Measurements from ENCODE around the gene NMNAT3. TPM values are rescaled to one million over a fixed set of nuclear protein-coding genes. Genes with fewer than 3 reads are reported as not detected.

NMNAT3 gene
- total RNA-seq: 9.7 TPM
- long read RNA-seq, partial matches to known transcripts: 2 of 16 reads
- long read RNA-seq, other reads (novel, unspliced or antisense): 5 of 16 reads

GRCh38 chr3:139677388-139678155, at the start of gene NMNAT3:
NMNAT3 (minus strand) TSS chr3:139677972; CDS start chr3:139627724, 50,248 bp downstream.
- intact Hi-C loops (cut with DNase I): no loop called here

GRCh38 chr3:139721370-139721769, 43.6 kb upstream of the NMNAT3 start:
- intact Hi-C loops (cut with DNase I): no loop called here
- DNase-seq (ENCODE audit: low spot score): no peak

More at GRCh38 chr3:139677388-139678155, at the start of gene NMNAT3:
- DNase-seq (ENCODE audit: low spot score): peak; percentile 93

DNA sequence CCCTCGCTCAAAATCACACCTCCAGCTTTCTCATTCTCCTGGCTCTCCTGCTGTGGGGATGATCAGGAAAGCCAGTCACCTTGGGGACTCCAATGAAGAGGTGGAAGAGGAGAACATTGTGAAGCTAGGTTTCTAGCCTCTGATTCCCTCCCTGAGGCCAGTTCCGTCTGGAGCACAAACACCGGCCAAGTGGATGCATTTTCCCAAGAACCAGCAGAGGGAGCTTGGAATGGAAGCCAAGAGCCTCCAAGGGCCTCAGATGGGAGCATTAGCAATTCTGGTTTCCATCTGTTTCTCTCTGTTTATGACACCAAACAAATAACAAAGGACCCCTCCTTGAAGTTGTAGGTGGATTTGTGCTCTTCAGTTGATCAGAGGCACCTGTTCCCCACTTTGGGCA, 40.6 kb upstream of the NMNAT3 start:
- no peak for DNase-seq (ENCODE audit: low spot score)
- intact Hi-C loops (cut with DNase I): loop anchor here (1.0 kb wide), 1 partner anchor 216 kb away; no protein-coding TSS in a partner anchor

DNA sequence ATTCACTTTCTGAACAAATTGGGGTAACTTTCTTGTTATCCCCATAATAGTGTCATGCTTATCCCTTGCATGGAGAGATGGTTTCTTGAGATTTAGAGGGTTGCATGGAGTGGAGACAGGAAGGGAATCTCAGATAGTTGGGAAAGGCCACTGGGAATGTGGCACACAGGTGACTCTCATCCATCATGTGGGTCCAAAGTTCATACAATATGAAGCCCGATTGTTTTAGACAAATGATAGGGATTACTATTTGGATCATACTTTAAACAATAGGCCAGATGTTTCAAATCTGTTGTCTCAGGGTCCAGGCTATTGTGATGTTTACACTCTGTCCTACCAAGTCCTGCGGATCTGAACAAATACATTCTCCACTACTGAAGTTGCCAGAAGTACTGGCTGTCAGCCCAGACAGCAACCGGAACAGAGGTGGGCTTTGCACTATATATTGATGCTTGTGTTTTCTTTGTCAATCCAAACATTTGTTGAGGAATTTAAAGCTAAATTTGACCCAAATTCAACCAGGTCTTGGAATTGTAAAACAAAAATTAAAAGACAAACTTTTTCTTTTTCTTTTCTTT, 39.2 kb upstream of the NMNAT3 start:
- DNase-seq (ENCODE audit: low spot score): no peak
- intact Hi-C loops (cut with DNase I): no loop called here

GRCh38 chr3:139715743-139716360, 38.1 kb upstream of the NMNAT3 start:
- DNase-seq (ENCODE audit: low spot score): no peak
- intact Hi-C loops (cut with DNase I): no loop called here

DNA sequence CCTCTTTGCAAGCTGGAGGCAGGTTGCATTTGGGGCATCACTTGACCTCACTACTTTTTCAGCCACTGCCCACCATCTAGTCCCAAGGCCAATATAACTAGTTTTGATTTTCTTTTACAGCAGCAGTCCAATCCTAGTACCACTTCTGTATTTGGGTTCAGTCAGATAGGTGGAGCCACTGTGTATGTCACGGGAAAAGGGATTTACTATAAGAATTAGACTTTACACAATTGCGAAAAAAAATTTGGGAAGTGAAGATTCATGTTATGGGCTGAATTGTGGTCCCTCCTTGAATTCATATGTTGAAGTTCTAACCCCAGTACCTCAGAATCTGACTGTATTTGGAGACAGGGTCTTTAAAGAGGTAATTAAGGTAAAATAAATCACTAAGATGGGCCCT, 37.4 kb upstream of the NMNAT3 start:
- intact Hi-C loops (cut with DNase I): no loop called here

GRCh38 chr3:139710212-139710611, 32.4 kb upstream of the NMNAT3 start:
- intact Hi-C loops (cut with DNase I): no loop called here
- no peak for DNase-seq (ENCODE audit: low spot score)

More for the DNA sequence above, 37.4 kb upstream of the NMNAT3 start:
- no peak for DNase-seq (ENCODE audit: low spot score)

DNA sequence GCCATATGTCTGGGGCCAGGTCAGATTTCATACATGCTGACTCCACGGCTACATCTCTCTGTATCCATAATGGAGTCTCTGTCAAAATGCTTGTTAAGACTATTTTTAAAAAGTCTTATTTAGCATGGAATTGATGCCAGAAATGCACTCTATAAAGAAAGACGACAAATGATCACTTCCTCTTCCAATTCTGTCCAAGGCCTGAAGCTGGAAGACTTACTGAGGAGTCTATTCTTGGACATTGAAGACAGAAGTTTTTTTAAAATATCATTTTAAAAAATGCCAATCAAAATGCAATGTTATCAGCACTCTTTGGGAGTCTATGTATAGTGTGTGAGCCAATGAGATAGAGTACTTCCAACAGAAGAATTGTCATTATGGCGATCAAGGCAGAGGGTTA, 27.9 kb upstream of the NMNAT3 start:
- DNase-seq (ENCODE audit: low spot score): no peak
- intact Hi-C loops (cut with DNase I): no loop called here

GRCh38 chr3:139696314-139696604, 18.5 kb upstream of the NMNAT3 start:
- no peak for DNase-seq (ENCODE audit: low spot score)
- intact Hi-C loops (cut with DNase I): no loop called here

DNA sequence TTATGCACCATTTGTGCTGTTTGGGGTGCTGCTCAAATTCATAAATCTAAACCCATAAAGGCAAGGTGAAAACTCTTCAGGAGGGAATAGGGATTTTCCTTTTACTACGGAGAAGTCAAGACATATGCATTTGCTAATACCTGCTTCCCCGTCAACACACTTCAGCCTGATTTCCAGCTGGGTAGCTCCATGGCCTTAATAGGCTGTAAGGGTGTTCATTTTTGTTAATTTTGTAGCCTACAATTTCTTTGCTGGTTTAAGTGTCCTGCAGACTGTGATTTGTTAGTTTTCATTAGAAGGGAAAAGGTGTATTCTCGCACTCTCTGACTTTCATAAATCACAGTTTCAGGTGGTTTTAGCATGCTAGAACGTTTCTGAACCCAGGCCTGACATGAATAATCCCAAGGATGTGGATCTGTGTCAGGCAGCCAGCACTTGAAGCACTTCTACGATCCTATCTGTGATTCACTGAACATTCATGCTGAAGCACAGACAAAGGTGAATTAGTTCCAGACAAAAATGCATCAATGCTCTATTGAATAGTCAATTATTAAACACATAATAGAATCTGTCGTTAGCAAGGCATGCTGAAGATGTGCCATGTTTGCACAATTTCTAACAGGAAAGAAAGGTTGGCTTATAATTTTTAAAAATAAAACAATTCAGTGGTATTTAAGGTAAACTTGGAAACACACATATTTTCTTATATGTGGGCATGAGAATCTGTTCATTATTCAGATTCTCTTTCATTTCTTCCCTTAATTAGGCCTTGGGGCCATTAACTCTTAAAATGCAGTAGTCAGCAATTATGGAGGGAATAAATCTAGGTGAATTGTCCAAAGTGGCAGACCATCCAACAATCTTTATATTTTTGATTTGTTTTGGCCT, 17.9 kb upstream of the NMNAT3 start:
- no peak for DNase-seq (ENCODE audit: low spot score)
- intact Hi-C loops (cut with DNase I): no loop called here

- intact Hi-C loops (cut with DNase I): no loop called here
- DNase-seq (ENCODE audit: low spot score): no peak
These were observed 17.2 kb upstream of the NMNAT3 start for GRCh38 chr3:139695007-139695406.

DNA sequence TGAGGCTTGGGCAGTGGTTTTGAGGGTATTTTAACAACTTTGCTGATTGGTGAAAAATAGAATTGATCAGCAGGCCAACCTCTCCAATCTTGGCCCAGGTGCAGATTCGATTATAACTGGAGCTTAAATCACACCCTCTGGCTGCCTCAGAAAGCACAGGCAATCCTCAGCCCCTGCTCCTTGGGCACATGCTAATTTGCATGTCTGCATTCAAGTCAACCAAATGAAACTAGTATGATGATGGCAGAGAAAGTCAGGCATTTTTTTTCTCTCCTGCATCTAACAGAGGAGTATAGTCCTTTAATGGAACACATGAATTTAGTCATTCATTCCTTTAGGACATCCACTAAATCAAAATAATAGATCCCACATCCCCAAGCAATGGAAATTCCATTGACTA, 16.8 kb upstream of the NMNAT3 start:
- no peak for DNase-seq (ENCODE audit: low spot score)
- intact Hi-C loops (cut with DNase I): no loop called here

DNA sequence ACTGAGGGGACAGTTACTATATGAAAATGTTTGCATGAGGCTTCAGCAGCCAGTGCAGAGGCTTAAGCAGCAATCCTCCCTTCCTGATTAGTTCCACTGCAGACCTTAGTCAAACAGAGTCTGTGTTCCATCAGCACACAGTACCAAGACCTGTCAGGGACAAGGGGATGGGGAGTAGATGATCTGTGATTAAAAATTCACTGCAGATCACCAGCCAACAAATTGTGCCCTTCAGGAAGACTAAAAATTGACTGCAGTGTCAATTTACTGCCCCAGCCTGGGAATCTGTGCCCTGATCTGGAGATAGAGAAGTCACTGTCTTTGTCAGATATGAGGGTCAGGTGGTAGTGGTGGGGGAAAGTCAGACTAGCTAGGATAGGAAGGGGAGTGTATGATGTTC, 13.8 kb upstream of the NMNAT3 start:
- no peak for DNase-seq (ENCODE audit: low spot score)
- intact Hi-C loops (cut with DNase I): no loop called here

- intact Hi-C loops (cut with DNase I): no loop called here
These were observed 12.0 kb upstream of the NMNAT3 start for GRCh38 chr3:139689708-139690228.

DNA sequence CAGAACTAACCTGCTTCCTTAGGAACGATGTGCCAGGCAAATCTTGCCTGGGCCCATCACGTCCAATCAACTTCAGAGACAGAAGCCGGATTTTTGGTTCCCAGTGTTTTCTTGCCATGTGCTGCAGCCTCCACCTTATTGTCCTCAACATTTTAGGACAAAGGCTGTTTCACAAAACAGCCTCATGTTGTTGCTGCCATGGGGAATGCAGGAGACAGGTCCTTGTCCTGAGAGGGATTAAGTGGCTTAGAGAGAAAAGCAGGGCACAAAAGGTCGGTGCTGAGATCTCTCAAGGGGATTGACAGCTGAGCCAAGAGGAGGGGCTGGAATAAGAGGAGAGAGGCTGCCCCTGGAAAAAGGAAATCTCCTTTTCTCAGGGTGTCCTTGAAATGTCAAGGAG, 11.3 kb upstream of the NMNAT3 start:
- intact Hi-C loops (cut with DNase I): no loop called here
- no peak for DNase-seq (ENCODE audit: low spot score)

More at GRCh38 chr3:139689708-139690228, 12.0 kb upstream of the NMNAT3 start:
- no peak for DNase-seq (ENCODE audit: low spot score)

- no peak for DNase-seq (ENCODE audit: low spot score)
- intact Hi-C loops (cut with DNase I): no loop called here
These were observed 9.7 kb upstream of the NMNAT3 start for GRCh38 chr3:139687431-139687830.

GRCh38 chr3:139686624-139687023, 8.9 kb upstream of the NMNAT3 start:
- no peak for DNase-seq (ENCODE audit: low spot score)
- intact Hi-C loops (cut with DNase I): no loop called here

- intact Hi-C loops (cut with DNase I): no loop called here
- no peak for DNase-seq (ENCODE audit: low spot score)
These were observed 8.4 kb upstream of the NMNAT3 start for GRCh38 chr3:139686206-139686605.

GRCh38 chr3:139679220-139679775, 1.5 kb upstream of the NMNAT3 start:
- intact Hi-C loops (cut with DNase I): no loop called here

More at GRCh38 chr3:139679220-139679775, 1.5 kb upstream of the NMNAT3 start:
- no peak for DNase-seq (ENCODE audit: low spot score)

Data from cardiac septum (tissue), 1 donor.